Measurements from ENCODE around the gene HIPK1.
"Not testable (repeated sequence)": the region's sequence is repeated elsewhere in the genome, so short reads cannot be mapped to it uniquely, and the experiment has no call there.

HIPK1 gene

GRCh38 chr1:113983391-113983790, 54.3 kb downstream of the HIPK1 start:
- peak; percentile 50 to 78 for DNase-seq

- DNase-seq: no peak
Measured at GRCh38 chr1:113983826-113984225, 54.7 kb downstream of the HIPK1 start.

GRCh38 chr1:113984710-113985109, 55.6 kb downstream of the HIPK1 start:
- no peak for DNase-seq

- no peak for DNase-seq
Measured at GRCh38 chr1:113986802-113987201, 57.7 kb downstream of the HIPK1 start.

GRCh38 chr1:113987259-113987658, 58.1 kb downstream of the HIPK1 start:
- DNase-seq: no peak

GRCh38 chr1:113990530-113990929, 61.4 kb downstream of the HIPK1 start:
- DNase-seq: no peak

- DNase-seq: no peak
Measured at GRCh38 chr1:113990961-113991360, 61.8 kb downstream of the HIPK1 start.

GRCh38 chr1:113991467-113991997, 62.4 kb downstream of the HIPK1 start:
- DNase-seq: no peak

- DNase-seq: peak; percentile 91 to 92
Measured at GRCh38 chr1:113993072-113993471, 63.9 kb downstream of the HIPK1 start.

GRCh38 chr1:113993766-113994165, 64.6 kb downstream of the HIPK1 start:
- no peak for DNase-seq

GRCh38 chr1:113995382-113995781, 66.3 kb downstream of the HIPK1 start:
- no peak for DNase-seq

- peak in 1 of 2 experiments; percentile 28 for DNase-seq
Measured at GRCh38 chr1:113998361-113998760, 69.2 kb downstream of the HIPK1 start.

GRCh38 chr1:113999233-113999632, 70.1 kb downstream of the HIPK1 start:
- DNase-seq: no peak

GRCh38 chr1:113999799-114000198, 70.7 kb downstream of the HIPK1 start:
- no peak for DNase-seq

GRCh38 chr1:114000406-114000805, 71.3 kb downstream of the HIPK1 start:
- DNase-seq: no peak

- no peak for DNase-seq
Measured at GRCh38 chr1:114002492-114003239, 73.5 kb downstream of the HIPK1 start.

- no peak for DNase-seq
Measured at GRCh38 chr1:114003431-114003830, 74.3 kb downstream of the HIPK1 start.

- DNase-seq: not testable (repeated sequence)
Measured at GRCh38 chr1:114006825-114007224, 77.7 kb downstream of the HIPK1 start.

GRCh38 chr1:114008480-114008941, 79.4 kb downstream of the HIPK1 start:
- no peak for DNase-seq

GRCh38 chr1:114008993-114009392, 79.9 kb downstream of the HIPK1 start:
- DNase-seq: peak in 1 of 2 experiments; percentile 42

GRCh38 chr1:114009393-114009792, 80.3 kb downstream of the HIPK1 start:
- no peak for DNase-seq

GRCh38 chr1:114010433-114011184, 81.5 kb downstream of the HIPK1 start:
- DNase-seq: peak in 1 of 2 experiments; percentile 14

GRCh38 chr1:114011796-114012195, 82.7 kb downstream of the HIPK1 start:
- no peak for DNase-seq

- DNase-seq: no peak
Measured at GRCh38 chr1:114015075-114015474, 86.0 kb downstream of the HIPK1 start.

All from NCI-H524 (cell line).